SK-N-MC (cell line): ENCODE measurements around the gene MAPK1IP1L.

ENCODE experiments used
- EZH2 ChIP-seq: fragments of 200-600 bp; sonication (generic); IDR thresholded peaks from one replicate; pipeline ENCODE4 v1.6.1; 2017; ENCODE audit warnings: antibody characterized with exemption
- FOXP2 ChIP-seq: optimal IDR thresholded peaks from 2 replicates; pipeline ENCODE3; 2011; ENCODE audit warnings: mild to moderate bottlenecking, moderate library complexity; ENCODE audit not compliant: insufficient read depth; ENCODE audit errors: extremely low read length, control extremely low read depth
- POLR2AphosphoS5 ChIP-seq: IDR thresholded peaks from 2 replicates; pipeline ENCODE4 v1.6.1; 2012; ENCODE audit warnings: mild to moderate bottlenecking, low read depth, low read length, borderline replicate concordance

DNA sequence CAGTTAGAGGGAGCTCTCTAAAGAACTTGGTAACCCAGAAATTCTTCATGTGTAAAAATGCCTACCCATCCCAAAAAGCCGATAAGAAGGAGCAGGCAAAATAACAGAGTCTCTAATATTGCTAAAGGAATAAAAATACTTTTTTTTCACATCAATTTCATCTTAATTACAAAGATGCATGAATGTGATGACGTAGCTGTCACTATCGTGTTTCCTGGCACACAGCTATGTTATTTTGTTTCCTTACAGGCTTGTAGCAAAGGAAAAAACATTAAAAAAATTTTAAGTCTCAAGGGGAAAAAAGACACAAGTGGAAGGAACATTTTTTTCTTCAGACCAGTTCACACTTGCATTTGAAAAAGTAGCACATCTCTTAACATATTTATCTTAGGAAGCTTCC is 67.3 kb downstream of the MAPK1IP1L start:
- TF ChIP-seq EZH2: no peak
- TF ChIP-seq POLR2AphosphoS5: no peak
- TF ChIP-seq FOXP2: no peak
